GM18508 (cell line): ENCODE results near the gene CADM1.

Source experiments
- ATAC-seq: cut with Tn5 transposase; IDR thresholded peaks from one replicate; pipeline ENCODE4 v1.9.1; 2021; ENCODE audit warnings: moderate number of reproducible peaks; ENCODE audit not compliant: insufficient read depth, unreplicated experiment

The CADM1 gene

DNA sequence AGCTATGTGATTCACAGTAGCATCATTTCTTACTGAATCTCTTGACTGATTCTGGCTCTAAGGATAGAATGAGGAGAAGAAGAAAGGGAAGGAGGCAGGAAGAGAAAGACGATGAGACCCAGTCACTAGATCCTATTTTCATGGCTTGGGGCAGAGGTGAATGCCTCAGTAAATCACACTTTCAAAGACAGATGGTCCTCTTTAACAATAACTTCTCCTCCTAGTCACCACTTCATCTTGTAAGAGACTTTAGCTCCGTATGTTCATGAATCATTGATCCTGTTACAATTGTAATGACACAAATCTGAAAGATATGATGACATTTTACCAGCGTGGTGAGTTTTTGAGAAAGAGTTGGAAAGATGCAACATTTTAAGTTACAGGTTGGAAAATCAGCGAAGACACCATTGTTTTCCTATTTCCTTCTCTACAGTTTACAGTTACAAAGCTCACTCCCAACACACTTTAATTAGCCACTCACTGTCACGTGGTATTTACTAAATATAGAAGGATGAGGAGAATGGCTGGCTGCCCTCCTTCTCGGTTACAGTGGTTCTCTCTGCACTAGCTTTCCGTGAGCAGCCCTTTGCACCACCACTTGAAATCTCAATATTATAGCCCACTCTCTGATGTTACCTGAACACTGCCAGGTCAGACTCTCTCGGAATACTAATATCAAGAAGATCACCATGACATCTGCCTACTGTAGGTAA lies 205.8 kb downstream of the CADM1 start:
- no peak for ATAC-seq

DNA sequence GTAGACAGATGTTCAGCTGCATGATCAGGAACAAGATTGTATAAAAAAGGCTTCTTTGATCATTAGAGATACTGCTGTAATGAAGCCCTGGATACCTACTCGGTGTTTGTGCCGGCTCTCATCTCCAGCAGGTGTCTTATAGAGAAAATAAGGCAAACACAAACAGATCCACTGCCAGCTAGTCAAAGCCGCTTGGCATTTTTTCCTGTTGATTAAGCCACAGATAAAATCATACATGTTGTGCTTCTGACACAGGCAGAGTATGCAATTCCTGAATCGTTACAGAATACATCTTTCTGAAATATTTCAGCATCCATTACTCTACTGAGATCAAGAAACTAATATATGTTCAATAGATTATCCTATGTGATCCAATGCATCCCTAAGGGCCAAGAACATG lies 206.9 kb downstream of the CADM1 start:
- ATAC-seq = no peak

DNA sequence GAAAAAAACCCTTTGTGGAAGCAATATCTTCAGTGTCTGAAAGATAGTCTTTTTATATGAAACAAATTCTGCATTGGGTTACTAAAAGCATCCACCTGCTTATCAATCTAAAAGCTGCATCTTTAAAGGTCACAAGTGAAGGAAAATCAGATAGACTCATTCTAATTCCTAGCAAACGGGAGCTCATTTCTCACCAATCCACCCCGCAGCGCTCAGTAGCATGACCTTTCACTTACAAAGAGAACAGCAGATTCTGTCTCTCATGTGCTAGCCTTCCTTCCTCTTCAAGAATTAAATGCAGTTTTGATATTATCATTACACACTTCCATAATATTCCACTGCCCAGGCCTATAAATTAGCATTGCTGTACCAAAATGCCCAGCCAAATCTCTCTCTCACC lies 212.9 kb downstream of the CADM1 start:
- no peak for ATAC-seq

DNA sequence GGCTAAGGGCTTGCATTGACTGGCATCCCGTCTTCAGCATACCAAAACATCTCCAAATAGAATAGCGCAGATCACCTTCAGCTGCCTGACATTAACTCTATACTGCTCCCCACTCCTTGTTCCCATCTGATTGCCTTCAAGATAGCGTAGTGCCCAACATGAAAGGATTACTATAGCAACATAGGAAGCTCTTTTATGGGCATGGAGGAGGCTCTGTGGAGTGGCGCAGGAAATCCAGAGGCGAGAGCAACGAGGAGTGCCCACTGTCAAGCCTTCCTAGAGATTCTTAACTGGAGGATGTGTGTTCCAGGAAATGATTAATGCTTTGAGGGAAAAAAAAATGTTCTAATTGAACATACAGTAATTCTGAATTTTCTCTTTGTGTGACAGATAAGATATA lies 213.3 kb downstream of the CADM1 start:
- ATAC-seq = no peak

DNA sequence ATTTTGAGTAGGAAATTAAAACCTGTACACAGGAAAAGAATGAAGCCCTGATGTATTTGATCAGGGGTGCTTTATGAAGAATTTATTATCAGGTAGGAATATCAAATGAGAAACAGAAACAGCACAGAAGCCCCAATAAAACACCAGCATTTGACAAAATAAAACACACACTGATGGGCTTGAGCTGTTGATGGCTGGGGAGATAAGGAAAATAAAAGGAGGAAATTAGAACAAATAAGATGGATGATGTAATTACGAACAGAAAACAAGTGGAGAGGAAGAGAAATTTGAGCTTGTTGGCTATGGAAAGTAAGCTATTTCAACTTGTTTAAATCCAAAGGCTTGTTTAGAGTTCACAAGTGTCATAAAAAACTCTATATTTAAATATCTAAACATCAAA lies 213.7 kb downstream of the CADM1 start:
- ATAC-seq = no peak

DNA sequence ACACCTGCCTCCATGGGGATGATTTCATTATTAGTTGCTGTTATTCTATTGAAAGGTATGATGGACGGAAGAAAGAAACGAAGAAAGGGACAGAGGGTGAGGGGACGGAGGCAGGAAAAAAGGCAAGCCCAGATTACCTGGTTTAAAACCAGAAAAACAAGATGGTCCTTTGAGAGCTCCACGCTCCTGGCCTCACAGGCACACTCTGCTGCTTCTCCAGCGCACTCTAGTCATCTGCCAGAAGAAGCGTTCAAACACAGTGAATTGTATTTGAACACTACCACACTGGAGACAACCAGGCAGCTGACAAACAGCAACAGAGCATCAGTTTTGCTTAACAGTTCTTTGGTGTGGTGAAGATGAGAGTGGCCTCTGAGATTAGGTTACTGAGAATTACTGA lies 216.9 kb downstream of the CADM1 start:
- no peak for ATAC-seq

DNA sequence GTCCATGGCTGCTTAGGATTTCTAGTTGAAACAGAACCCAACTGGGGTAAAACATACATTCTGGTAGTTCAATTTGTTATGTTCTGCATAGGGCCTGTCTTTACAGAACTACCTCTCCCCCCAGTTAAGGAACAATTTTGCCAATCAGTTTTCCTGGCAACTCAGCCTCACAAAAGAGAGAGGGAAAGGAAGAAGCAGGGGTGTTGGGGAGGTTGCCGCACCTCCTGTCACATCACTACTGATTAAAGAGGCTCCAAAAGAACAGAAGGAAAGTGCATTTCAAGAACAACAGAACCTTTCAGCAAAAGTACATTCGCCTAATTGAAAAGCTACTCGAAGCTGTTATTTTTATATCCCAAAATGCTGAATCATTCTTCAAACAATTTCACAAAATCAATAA lies 217.6 kb downstream of the CADM1 start:
- ATAC-seq = no peak

DNA sequence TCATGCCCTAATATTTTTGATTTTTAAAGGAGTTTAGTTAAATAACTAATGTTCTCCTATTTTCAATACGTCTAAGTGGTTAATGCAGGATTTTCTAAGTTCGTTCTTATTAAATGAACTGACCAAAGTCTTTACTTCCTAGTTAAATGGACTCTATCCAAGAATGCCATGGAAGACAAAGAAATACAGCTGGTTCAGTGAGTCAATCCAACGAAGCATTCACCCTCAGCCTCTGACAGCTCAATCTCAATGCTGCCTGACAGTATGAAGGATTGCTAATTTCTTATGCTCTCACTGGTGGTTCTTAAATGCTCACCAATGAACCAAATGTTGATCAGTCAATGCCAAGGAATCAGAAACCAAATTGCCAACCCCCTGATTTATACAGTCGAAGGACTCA lies 219.4 kb downstream of the CADM1 start:
- no peak for ATAC-seq

DNA sequence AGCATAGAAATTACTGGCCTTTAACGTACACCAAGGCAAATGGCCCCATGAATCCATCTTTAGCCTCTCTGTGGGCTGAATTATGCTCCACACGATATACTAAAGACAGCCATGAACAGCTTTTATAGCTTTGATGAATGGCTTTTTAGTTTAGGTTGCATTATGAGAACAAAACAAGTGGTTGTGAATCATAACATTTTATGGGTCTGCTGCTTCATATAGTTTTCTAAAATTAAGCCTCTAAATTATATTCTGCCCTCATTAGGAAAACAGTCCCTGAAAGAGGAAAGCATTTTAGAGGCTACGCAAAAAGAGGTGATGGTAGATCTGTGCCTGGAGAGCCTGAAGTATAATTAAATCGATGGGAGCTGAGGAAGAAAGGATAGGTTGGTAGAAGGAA lies 221.3 kb downstream of the CADM1 start:
- ATAC-seq = no peak

DNA sequence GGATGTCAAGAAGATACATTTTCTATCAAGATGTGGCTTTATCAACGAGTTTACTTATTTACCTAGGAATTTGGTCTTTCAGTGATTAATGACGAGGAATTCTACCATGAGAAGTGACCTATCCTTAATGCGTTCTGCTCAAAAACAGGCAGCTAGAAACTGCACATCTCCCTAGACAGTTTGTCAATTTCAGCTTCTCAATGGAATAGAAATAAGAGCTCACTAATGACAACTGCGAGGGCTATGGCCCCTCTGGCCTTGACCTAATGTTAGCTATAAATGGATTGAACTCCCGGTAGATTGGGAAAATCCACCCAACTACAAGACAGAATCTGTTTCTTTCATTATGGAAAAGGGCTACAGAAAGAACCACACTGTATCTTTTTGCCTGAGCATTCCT lies 223.4 kb downstream of the CADM1 start:
- no peak for ATAC-seq

DNA sequence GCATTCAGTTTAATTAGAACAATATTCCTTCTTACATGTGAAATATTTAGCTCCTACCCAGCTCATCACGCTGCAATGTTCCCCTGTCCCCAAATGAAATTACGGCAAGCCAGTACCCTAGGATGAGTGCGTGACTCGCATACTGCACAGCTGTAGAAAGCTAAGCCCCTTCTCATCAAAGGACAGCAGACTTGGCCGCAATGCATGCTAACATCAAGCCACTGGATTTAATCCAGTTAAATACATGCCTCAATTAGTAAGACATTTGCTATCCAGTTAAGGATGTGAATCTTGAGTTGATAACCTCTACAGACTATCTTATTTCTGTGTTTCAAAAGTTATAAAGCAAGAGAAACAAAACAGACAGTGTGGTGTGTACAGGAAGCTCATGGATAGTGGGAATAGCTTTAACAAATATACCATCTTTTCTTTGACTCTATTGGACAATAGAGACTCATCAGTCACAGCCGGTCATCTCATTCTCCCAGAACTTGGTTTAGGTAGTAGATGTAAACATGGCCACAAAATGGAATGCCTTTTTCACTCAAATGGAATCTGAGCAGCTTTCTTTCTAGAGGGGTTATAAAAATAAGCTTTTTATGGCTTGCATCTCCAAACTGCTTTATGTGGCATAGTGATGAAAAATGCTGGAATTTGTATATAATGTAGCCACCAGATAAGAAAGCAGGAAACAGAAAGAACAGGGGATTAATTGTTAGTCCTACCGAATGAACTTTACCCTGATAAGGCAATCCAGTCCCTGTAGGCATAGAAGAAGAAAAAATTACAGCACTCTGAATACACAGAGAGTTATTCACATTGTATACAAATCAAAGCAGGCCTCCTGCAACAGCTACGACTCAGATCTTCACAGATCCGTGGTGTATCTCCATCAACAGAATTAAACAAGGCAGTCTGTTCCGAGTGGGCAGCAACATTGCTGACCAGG lies 224.1 kb downstream of the CADM1 start:
- no peak for ATAC-seq

DNA sequence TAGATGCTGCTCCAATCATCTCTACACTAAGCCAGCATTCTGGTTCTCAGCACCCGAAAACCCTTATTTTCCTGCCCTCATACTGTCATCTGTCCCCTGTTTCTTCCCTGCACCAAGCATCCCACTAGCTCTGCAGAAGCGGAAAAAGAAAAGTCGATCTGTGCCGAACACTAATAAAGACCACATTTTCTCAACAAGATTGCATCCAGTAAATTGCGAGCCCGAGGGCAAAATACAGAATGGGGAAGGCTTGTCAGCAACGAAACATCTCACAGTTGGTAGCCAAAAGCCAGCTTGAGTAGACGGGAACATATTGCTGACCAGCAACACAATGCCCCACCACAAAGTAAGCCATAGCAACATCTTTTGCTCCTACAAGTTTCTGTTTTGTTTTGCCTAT lies 227.4 kb downstream of the CADM1 start:
- no peak for ATAC-seq

DNA sequence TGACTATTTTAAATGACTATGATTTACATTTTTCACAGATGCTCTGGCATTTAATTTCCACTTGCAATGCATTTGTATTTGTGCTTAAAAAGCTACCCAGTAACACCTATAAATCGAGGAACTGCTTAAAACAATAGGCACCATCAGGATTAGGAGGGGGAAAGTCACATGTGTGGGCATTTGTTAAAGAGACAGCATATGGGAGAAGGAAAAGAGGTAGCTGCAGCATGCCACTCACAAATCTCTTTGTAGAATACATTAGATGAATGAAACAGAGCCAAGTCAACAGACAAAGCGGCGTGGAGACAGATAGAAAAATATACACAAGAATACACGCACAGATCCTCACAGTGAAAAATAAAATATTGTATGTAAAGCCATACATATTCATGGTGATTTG lies 228.0 kb downstream of the CADM1 start:
- ATAC-seq = no peak

DNA sequence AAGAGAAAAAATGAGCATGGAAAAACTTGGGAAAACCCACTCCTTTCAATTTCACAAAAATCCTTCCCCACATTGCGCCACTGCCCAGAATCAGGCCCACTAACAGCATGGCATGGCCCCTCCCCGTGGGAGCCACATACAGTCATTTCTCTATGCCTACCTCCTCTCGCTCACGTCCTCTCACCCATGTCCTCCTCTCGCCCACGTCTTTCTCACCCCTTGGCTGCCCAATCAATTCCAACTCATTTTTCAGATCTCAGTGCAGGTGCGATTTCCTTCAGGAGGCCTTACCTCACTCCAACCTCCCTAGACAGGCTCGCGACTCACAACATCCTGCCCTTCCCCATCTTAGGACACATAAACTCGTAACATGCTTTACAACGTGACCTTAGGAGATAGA lies 229.2 kb downstream of the CADM1 start:
- ATAC-seq = no peak

DNA sequence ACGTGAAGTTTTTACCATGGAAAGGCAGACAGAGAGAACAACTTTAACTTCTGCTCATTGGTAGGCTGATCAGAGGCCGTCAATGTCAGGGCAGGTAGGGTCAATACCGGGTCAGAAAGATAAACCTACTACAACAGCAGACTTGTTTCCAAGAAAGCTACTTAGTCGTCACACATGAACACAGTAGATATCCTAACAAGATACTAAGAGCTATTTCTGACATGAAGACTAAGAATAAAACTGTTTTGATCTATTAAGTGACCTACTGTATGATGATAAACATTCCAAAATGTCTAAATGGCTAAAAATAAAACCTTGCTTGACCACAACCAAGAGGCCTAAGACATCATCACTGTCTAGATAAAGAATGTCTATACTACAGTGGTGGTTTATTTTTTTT lies 231.3 kb downstream of the CADM1 start:
- ATAC-seq = no peak

DNA sequence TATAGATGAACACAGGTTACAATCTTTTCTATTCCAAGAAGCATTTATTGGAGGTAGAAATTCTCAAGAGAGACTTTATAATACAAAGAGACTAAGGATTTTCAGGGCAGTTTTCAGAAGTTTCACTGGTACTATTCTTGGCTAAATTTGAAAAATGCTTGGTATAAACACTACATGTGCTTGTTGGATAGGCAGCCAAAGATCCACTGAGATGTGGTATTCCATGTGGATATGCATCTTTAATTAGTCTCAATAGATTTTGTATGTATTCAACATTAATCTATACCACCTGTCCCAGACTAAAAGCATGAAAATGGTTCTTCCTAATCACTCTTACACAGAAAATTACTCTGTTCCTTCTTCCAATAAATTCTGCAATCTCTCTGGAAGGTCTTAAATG lies 232.6 kb downstream of the CADM1 start:
- ATAC-seq = no peak

DNA sequence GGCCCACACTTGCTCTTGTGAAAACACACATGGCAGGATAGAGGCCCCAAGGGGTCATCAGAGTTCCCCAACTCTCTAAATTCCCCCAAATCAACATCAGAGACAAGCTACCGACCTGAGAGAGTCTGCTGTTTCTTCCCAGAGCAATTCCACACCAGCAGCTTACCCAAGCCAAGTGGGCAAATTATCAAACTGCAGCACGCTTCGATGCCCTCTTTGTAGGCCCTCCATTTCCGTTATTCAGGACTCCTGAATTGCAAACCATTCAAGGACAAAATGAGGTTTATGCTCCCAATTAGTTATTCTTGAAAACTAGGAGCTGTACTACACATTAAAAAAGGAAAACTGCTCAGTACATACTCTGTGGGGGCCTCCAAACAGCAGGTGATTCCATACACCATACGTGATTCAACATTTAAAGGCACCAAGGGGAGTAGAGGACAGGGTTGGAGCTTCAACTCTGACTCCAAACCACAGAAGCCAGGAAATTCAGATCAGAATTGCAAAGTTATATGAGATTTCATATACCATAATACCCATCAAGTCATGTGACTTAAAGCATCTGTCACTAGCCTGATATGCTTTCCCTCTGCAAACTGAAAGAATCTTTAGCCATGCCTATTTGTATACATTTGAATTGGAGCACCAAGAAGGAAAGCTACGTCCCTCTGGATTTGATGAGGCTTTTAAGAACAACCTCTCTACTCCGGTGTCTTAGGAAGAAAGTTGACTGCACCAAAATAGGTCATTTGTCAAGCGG lies 234.8 kb downstream of the CADM1 start:
- no peak for ATAC-seq

DNA sequence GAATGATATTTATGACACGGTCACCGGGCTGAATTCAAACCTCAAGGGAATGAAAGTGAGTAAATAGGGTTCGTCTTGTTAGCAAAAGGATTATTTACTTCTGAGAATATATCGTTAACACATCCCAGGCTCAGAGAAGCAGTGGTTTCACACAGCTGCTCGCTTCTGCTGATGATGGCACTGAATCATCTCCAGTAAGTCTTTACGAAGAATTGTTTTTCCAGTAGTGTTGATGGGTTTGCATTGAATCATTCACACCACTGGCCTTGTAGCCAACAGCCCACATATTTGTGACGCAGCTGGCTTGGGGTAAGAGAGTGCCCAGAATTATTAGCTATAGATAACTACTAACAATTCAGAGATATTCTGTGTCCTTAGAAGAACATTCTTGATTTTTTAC lies 236.3 kb downstream of the CADM1 start:
- ATAC-seq = no peak

DNA sequence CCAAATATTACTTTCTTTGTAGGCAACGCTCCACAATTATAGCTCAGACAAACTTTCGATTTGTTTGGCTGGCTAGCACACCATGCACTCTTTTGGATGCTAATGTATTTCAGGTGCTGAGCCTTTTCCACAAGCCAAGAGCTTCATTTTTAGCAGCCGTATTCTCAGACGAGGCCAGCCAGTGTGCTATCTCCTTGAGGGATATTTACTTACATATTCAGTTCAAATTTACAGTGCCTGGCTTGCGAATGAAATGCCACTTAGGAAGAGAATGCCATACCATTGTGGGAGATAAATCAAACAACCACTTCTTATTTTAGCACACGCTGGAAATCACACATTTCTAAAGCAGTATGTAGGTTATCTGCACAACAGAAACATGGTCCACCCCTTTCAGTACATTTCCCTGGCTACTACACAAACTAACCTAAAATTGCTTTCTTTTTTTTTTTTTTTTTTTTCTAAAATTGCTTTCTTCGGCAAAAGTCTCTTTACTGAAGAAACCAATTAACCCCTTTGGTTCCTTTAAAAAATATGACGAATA lies 236.9 kb downstream of the CADM1 start:
- no peak for ATAC-seq

DNA sequence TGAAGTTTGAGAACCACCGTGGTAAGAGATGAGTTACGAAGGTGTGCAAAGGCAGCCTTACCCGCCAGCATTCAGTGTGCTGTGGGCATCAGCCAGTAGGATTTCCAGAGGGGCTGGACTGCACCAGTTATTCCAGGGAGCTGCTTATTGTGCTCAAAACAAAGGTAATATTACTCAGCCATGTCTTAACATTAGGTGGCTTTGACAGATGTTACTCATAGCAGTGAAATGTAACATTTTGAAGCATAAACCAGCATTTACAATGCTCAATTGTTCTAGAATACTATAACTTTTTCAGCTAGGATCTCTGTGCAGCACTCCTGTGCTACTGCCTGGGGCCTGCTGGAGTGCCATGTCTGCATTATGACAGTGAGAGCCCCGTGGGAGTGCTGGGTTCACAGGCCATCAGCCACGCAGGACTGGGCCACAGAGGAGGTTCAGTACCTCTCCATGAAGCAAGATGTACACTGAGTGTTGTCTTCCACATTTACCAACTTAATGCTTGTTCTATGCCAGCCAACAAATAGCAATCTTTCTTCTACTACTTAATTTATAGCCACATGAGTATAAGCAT lies 238.1 kb downstream of the CADM1 start:
- no peak for ATAC-seq
